Activated CD4-positive, alpha-beta memory T cell treated with anti-CD3 and anti-CD28 coated beads, Interleukin-2, amount 10 ng/mL, durations not matched to agents 7 days and 5 days (primary cell): ENCODE data around the gene LYPD5. TPM values are rescaled to one million over a fixed set of nuclear protein-coding genes. Genes with fewer than 3 reads are reported as not detected.

Experiments used
- CTCF ChIA-PET: fragments of 350-600 bp; sonication (Branson Sonifier 250); formaldehyde crosslinking; loops from one replicate; lab custom pipeline; 2021; ENCODE audit warnings: antibody characterized with exemption, inconsistent platforms; lab: Charles Lee
- POLR2A ChIA-PET: fragments of 350-600 bp; sonication (Branson Sonifier 250); formaldehyde crosslinking; loops from one replicate; lab custom pipeline; 2021; ENCODE audit warnings: antibody characterized with exemption; lab: Charles Lee
- DNase-seq: peaks from one replicate; pipeline ENCODE4 v3.0.0-alpha.2; 2020
- H3K27ac Mint-ChIP-seq: one replicate; pipeline ENCODE4 v1.8.0; 2021; ENCODE audit warnings: mild to moderate bottlenecking, mixed read lengths
- H3K27me3 Mint-ChIP-seq: one replicate; pipeline ENCODE4 v1.8.0; 2021; ENCODE audit warnings: mixed read lengths
- H3K36me3 Mint-ChIP-seq: one replicate; pipeline ENCODE4 v1.8.0; 2021; ENCODE audit warnings: low read depth, mixed read lengths
- H3K4me1 Mint-ChIP-seq: one replicate; pipeline ENCODE4 v1.8.0; 2021; ENCODE audit warnings: mixed read lengths
- H3K4me3 Mint-ChIP-seq: one replicate; pipeline ENCODE4 v1.8.0; 2021; ENCODE audit warnings: mild to moderate bottlenecking, mixed read lengths
- H3K9me3 Mint-ChIP-seq: one replicate; pipeline ENCODE4 v1.8.0; 2021; ENCODE audit warnings: mixed read lengths
- total RNA-seq, 2 experiments: library from RNA; stranded (reverse); gene quantifications; one replicate each; pipeline ENCODE4 v1.2.3, GENCODE V29; 2021

Gene LYPD5
- total RNA-seq, 2 experiments from 2014 or later: 0.70 to 0.71 TPM

DNA sequence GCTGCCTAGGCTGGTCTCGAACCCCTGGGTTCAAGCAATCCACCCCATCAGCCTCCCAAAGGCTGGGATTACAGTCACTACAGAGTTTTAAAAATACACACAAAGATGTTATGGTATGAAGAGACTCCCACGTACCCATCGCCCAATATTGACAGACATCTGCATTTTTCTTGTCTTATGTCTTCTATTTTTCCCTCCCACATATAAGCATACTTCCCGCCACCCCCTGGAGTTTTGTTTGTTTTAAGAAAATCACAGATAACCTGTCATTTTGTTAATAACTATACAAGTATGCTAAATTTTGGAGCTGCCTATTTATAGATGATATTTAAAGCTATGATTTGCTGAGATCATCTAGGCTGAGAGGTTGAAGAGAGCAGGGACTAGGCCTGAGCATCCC is 41.3 kb downstream of the LYPD5 start:
- no peak overlapping the region for H3K4me3 Mint-ChIP-seq
- ChIA-PET POLR2A (interaction anchor here (0.8 to 11.4 kb wide), 3 partner anchors 6 to 20 kb away, joined by 3 to 259 read pairs (median 15); partner anchors contain the start of genes KCNN4 and SMG9), CTCF (interaction anchor here (1.2 kb wide), 1 partner anchor 20 kb away, joined by 3 read pairs; the partner anchor contains the start of gene KCNN4)
- no peaks in the 10 kb centered on the region for H3K9me3 Mint-ChIP-seq
- H3K36me3 Mint-ChIP-seq: peaks cover 34% of the 10 kb centered on the region
- peaks cover 68% of the 10 kb centered on the region for H3K4me1 Mint-ChIP-seq
- DNase-seq: no peak
- no peak overlapping the region for H3K27ac Mint-ChIP-seq
- no peaks in the 10 kb centered on the region for H3K27me3 Mint-ChIP-seq

DNA sequence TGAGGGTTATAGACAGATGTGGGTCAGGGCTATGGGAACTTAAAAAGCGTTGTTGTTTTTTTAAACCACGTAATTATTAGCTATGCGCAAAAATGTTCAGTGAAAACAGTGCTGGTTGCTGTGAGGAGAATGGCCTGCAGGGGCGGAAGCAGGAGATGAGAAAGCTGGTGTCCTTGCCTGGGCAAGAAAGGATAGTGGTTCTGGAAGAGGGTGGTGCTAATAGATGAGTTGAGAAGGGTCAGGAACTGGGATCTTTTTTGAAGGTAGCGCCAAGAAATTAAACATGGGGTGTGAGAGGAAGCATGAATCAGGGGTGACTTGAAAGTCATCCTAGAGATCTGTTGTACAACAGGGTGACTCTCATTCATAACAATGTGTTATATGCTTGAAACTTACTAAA is 42.7 kb downstream of the LYPD5 start:
- DNase-seq: no peak
- POLR2A ChIA-PET: interaction anchor here (1.0 kb wide), 1 partner anchor 8 kb away, joined by 3 read pairs; no protein-coding TSS in a partner anchor
- peaks cover 39% of the 10 kb centered on the region for H3K36me3 Mint-ChIP-seq
- H3K9me3 Mint-ChIP-seq: no peaks in the 10 kb centered on the region
- no peaks in the 10 kb centered on the region for H3K27me3 Mint-ChIP-seq
- peak overlapping the region; percentile 33 for H3K27ac Mint-ChIP-seq
- H3K4me1 Mint-ChIP-seq: peaks cover 60% of the 10 kb centered on the region
- H3K4me3 Mint-ChIP-seq: no peak overlapping the region
- CTCF ChIA-PET: interaction anchor here (1.0 kb wide), 1 partner anchor 14 kb away, joined by 4 read pairs; no protein-coding TSS in a partner anchor

DNA sequence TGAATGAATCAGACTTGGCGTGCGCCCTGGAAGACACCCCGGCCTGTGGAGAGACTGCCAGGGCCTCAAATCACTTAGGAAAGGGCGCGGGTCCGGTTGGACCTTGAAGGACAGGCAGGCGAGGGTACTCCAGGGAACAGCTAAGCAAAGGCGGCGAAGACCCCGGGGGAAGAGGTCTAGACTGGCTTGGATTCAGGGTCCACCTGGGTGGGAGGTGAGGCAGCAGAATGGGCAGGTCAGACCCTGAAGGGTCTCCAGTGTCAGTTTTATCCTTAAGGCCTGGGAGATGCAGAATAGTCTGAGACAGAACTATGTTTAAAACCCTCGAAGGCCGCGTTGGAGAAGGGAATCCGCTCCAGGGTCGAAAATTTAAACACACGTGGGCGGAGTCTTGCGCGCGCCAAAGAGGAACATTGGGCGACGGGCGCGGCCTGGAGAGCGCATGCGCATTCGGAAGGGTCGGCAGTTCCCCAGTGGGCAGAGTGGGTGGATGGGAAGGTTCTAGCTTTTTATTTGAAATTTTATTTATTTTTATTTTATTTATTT is 46.9 kb downstream of the LYPD5 start:
- CTCF ChIA-PET: interaction anchor here (0.6 to 8.5 kb wide), 9 partner anchors 10 to 316 kb away, joined by 3 to 111 read pairs (median 5); partner anchors contain the start of genes KCNN4 and PLAUR
- H3K4me3 Mint-ChIP-seq: peak overlapping the region; percentile 97
- H3K36me3 Mint-ChIP-seq: peaks cover 54% of the 10 kb centered on the region
- peaks cover 64% of the 10 kb centered on the region for H3K4me1 Mint-ChIP-seq
- H3K27me3 Mint-ChIP-seq: no peaks in the 10 kb centered on the region
- no peaks in the 10 kb centered on the region for H3K9me3 Mint-ChIP-seq
- POLR2A ChIA-PET: interaction anchor here (0.5 to 8.2 kb wide), 21 partner anchors 9 to 999 kb away, joined by 3 to 259 read pairs (median 4); partner anchors contain the start of genes IRGQ, KCNN4, ZNF226 and ZNF45
- H3K27ac Mint-ChIP-seq: peak overlapping the region; percentile 99
- peak; percentile 87 for DNase-seq

DNA sequence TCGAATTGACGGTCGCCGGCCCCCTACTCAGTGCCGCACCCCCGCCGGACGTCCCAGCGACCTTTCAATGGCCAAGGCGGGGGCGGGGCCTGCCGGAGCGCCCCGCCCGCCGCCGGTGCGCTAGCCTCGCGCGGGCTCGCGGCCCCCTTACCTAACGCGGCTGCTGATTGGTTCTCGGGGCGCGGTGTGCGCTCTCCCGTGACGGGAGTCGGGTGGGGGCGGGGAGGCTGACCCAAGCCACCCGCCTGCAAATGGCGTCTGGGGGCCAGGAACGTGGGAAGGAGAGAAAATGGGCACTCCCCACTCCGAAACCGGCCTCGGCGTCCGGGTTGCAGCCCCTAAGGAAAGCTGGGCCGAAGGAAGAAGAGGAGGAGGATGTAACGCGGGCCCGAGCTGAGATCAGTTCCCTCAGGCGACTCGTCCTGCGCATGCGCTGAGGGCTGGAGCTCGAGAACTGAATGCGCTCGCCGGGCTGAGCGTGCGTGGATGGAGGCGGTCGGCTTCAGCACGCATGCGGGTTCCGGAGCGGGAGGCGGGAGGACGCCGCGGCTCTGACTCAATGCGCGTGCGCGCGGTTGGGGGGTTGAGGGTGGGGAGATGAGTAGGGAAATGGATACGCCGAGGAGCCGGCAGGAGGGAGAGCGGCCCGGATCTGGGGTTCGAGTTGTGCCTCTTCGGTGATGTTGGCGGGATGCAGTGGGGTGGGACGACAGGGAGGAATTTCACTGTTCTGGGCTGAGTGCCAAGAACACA is 47.6 kb downstream of the LYPD5 start, which contains the start of gene SMG9:
Gene SMG9, minus strand, starts transcription at position 460 of the 753 bp plus-strand sequence. CDS start 4,221 bp downstream, outside the sequence.
- H3K4me1 Mint-ChIP-seq: peaks cover 67% of the 10 kb centered on the region
- H3K9me3 Mint-ChIP-seq: no peaks in the 10 kb centered on the region
- ChIA-PET CTCF (interaction anchor here (0.7 to 8.5 kb wide), 10 partner anchors 9 to 315 kb away, joined by 3 to 111 read pairs (median 4); partner anchors contain the start of genes KCNN4 and PLAUR), POLR2A (interaction anchor here (0.5 to 8.2 kb wide), 22 partner anchors 9 to 999 kb away, joined by 3 to 259 read pairs (median 4); partner anchors contain the start of genes IRGQ, KCNN4, ZNF226 and ZNF575)
- peaks cover 61% of the 10 kb centered on the region for H3K36me3 Mint-ChIP-seq
- DNase-seq: peak; percentile 98
- no peaks in the 10 kb centered on the region for H3K27me3 Mint-ChIP-seq
- peak within 1 kb of the TSS; percentile 97 for H3K4me3 Mint-ChIP-seq
- H3K27ac Mint-ChIP-seq: peak within 1 kb of the TSS; percentile 99

DNA sequence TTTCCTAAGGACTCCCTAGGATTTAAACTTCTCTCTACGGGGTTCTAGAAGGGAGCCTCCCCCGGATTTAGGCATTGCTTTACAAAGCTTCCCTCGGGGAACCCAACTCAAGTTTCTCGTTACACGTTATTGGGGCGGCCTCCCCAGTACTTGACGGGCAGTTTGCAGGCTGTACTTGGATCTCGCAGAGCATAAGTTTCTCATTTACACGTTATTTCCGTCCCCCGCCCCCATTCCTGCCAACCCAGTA is 48.1 kb downstream of the LYPD5 start:
- CTCF ChIA-PET: interaction anchor here (0.7 to 8.5 kb wide), 10 partner anchors 9 to 315 kb away, joined by 3 to 111 read pairs (median 4); partner anchors contain the start of genes KCNN4 and PLAUR
- H3K4me1 Mint-ChIP-seq: peaks cover 63% of the 10 kb centered on the region
- H3K4me3 Mint-ChIP-seq: peak overlapping the region; percentile 97

DNA sequence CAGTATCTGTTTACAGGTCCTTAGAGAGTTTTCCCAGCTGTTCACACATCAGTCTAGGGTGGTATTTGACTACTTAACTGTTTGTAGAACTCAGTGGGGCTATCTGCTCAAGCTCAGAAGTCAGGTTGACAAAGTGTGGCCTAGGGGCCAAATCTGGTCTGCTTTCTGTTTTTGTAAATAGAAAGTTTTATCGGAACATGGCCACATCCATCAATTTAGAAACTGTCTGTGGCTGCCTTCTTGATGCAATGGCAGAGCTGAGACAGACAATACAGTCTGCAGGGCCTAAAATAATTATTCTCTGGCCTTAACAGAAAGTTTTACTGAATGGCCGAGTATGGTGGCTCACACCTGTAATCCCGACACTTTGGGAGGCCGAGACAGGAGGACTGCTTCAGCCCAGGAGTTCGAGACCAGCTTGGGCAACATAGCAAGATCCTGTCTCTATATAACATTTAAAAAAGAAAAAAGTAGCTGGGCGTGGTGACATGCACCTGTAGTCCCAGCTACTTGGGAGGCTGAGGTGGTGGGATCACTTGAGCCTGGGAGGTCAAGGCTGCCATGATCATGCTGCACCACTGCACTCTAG is 49.9 kb downstream of the LYPD5 start:
- no peaks in the 10 kb centered on the region for H3K27me3 Mint-ChIP-seq
- ChIA-PET CTCF (interaction anchor here (1.4 to 8.5 kb wide), 5 partner anchors 14 to 84 kb away, joined by 3 to 111 read pairs (median 10); partner anchors contain the start of gene KCNN4), POLR2A (interaction anchor here (4.2 to 8.2 kb wide), 3 partner anchors 14 to 313 kb away, joined by 15 to 259 read pairs (median 149); partner anchors contain the start of gene KCNN4)
- H3K9me3 Mint-ChIP-seq: no peaks in the 10 kb centered on the region
- DNase-seq: no peak
- H3K4me1 Mint-ChIP-seq: peaks cover 64% of the 10 kb centered on the region
- H3K36me3 Mint-ChIP-seq: peaks cover 73% of the 10 kb centered on the region
- H3K4me3 Mint-ChIP-seq: peak overlapping the region; percentile 16
- peak overlapping the region; percentile 99 for H3K27ac Mint-ChIP-seq

More for the DNA sequence above, 48.1 kb downstream of the LYPD5 start:
- POLR2A ChIA-PET: interaction anchor here (0.6 to 8.2 kb wide), 19 partner anchors 8 to 1000 kb away, joined by 3 to 259 read pairs (median 5); partner anchors contain the start of genes IRGQ, KCNN4, ZNF575 and ZNF576
- H3K9me3 Mint-ChIP-seq: no peaks in the 10 kb centered on the region
- no peaks in the 10 kb centered on the region for H3K27me3 Mint-ChIP-seq
- no peak for DNase-seq
- H3K27ac Mint-ChIP-seq: peak overlapping the region; percentile 99
- H3K36me3 Mint-ChIP-seq: peaks cover 60% of the 10 kb centered on the region

DNA sequence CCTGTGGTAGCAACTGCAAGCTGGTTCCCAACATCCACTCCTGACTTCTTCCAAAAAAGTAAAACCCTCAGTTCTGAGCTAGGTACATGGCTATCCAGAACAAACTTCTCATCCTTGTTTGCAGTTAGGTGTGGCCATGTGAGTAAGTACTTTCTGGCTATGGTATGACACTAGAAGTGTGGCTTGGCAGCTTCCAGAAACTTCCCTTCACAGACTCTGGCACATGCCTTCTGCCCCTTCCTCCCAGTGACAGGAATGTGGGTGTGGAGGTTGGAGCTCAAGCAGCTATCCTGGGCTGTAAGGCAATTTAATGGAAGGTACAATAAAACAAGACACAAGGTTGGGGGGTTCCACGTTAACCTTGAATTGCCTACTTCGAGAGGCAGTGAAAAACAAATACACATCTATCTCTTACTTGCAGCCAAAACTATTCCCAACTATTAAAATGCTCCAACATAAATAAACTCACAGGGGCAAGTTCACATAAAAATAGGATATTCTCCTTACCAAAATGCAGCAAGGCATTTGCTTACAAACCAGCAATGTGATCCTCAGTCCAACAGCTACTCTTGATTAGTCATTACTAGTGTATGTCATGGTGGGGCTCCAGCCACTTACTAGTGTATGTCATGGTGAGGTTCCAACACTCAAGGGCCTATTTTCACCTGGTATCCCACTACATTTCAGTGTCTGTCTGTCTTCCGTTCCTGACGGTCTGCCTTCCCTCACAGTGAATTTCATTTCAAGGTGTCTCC is 50.6 kb downstream of the LYPD5 start:
- H3K27me3 Mint-ChIP-seq: no peaks in the 10 kb centered on the region
- H3K27ac Mint-ChIP-seq: peak overlapping the region; percentile 99
- DNase-seq: no peak
- H3K36me3 Mint-ChIP-seq: peaks cover 74% of the 10 kb centered on the region
- H3K9me3 Mint-ChIP-seq: no peaks in the 10 kb centered on the region
- POLR2A ChIA-PET: interaction anchor here (0.7 to 8.2 kb wide), 3 partner anchors 8 to 27 kb away, joined by 3 to 259 read pairs (median 149); partner anchors contain the start of gene KCNN4
- H3K4me3 Mint-ChIP-seq: no peak overlapping the region
- H3K4me1 Mint-ChIP-seq: peaks cover 61% of the 10 kb centered on the region
- CTCF ChIA-PET: interaction anchor here (0.5 to 8.5 kb wide), 6 partner anchors 15 to 250 kb away, joined by 3 to 111 read pairs (median 3); partner anchors contain the start of gene KCNN4

DNA sequence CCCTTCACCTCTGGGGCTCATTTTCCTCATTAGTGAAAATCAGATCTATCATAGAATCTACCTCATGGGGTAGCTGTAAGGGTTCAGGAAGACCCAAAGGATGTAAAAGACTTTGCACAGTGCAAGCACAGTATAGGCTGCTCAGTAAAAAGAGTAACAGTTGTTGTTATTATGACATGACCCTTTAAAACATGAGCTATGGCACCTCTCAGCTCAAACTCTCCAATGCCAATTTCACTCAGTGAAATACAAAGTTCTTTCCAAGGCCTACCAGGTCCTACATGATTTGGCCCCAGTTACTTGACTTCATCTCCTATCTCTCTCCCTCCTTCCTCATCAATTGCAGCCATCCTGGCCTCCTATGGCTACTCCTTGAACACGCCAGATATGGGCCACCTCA is 52.3 kb downstream of the LYPD5 start:
- Mint-ChIP-seq H3K36me3 (peaks cover 72% of the 10 kb centered on the region), H3K9me3 (no peaks in the 10 kb centered on the region), H3K4me3 (no peak overlapping the region), H3K27me3 (no peaks in the 10 kb centered on the region), H3K27ac (no peak overlapping the region), H3K4me1 (peaks cover 56% of the 10 kb centered on the region)
- CTCF ChIA-PET: interaction anchor here (1.1 kb wide), 1 partner anchor 16 kb away, joined by 3 read pairs; no protein-coding TSS in a partner anchor
- DNase-seq: no peak
- POLR2A ChIA-PET: interaction anchor here (0.8 to 1.0 kb wide), 3 partner anchors 13 to 30 kb away, joined by 3 read pairs; no protein-coding TSS in a partner anchor

DNA sequence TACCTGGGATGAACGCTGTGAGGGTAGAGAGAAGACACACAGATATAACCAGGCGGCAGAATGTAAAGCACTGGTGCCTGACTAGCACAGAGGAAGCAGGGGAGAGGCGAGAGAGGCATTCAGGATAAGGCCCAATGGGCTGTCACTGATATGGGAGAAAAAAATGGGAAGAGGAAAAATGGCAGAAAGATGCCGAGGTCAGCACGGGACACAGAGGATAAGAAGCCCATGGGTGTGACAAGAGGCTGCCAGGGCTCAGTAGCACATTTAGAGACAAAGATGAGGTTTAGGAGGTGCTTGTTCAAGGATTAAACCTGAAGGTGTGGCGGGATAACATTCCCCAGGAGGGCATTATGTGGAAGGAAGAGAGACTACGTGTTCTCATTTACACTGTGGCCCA is 53.1 kb downstream of the LYPD5 start:
- ChIA-PET POLR2A (interaction anchor here (0.9 to 1.0 kb wide), 2 partner anchors 14 to 31 kb away, joined by 3 read pairs; no protein-coding TSS in a partner anchor), CTCF (interaction anchor here (1.1 kb wide), 1 partner anchor 17 kb away, joined by 3 read pairs; no protein-coding TSS in a partner anchor)
- no peaks in the 10 kb centered on the region for H3K27me3 Mint-ChIP-seq
- H3K36me3 Mint-ChIP-seq: peaks cover 75% of the 10 kb centered on the region
- H3K4me3 Mint-ChIP-seq: no peak overlapping the region
- DNase-seq: no peak
- H3K27ac Mint-ChIP-seq: no peak overlapping the region
- peaks cover 54% of the 10 kb centered on the region for H3K4me1 Mint-ChIP-seq
- no peaks in the 10 kb centered on the region for H3K9me3 Mint-ChIP-seq

DNA sequence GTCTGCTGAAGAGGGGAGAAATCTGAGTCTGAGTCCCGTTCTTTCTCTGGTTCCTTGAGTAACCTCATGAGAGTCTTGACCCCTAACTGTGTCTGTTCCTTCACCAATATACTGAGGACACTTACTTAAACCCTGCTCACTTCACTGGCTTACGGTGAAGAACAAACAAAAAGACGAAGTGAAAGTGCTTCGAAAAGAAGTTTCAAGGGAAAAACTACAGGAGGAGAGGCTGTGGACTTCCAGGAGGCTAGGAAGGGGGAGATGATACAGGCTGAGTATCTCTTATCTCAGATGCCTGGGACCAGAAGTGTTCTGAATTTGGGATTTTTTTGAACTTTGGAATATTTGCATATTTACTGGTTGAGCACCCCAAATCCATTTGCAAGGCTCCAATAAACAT is 53.6 kb downstream of the LYPD5 start:
- Mint-ChIP-seq H3K9me3 (no peaks in the 10 kb centered on the region), H3K27ac (peak overlapping the region; percentile 66), H3K27me3 (no peaks in the 10 kb centered on the region), H3K4me3 (no peak overlapping the region), H3K4me1 (peaks cover 49% of the 10 kb centered on the region), H3K36me3 (peaks cover 75% of the 10 kb centered on the region)
- ChIA-PET CTCF (no interaction called here), POLR2A (no interaction called here)
- no peak for DNase-seq

DNA sequence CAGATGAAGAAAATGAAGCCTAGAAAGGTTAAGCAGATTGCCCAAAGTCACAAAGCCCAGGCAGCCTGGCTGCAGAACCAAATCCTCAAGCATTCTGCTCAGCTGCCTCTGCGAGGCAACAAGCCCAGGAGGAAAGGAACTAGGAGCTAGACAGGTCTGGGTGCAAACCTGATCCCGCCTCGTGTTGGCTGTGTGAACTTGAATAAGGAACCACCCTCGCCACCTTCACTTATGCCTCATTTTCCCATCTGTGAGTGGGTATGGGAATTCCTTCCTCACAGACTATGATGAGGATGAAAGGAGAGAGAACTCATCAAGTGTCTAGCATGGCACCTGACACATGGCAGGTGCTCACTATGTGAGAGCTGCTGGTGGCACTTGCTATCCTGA is 54.0 kb downstream of the LYPD5 start:
- H3K27ac Mint-ChIP-seq: peak overlapping the region; percentile 90
- DNase-seq: no peak
- POLR2A ChIA-PET: no interaction called here
- peaks cover 75% of the 10 kb centered on the region for H3K36me3 Mint-ChIP-seq
- no peaks in the 10 kb centered on the region for H3K27me3 Mint-ChIP-seq
- H3K4me1 Mint-ChIP-seq: peaks cover 47% of the 10 kb centered on the region
- no peaks in the 10 kb centered on the region for H3K9me3 Mint-ChIP-seq
- CTCF ChIA-PET: no interaction called here
- no peak overlapping the region for H3K4me3 Mint-ChIP-seq
